Measurements from ENCODE around the gene EVA1C.

DNA sequence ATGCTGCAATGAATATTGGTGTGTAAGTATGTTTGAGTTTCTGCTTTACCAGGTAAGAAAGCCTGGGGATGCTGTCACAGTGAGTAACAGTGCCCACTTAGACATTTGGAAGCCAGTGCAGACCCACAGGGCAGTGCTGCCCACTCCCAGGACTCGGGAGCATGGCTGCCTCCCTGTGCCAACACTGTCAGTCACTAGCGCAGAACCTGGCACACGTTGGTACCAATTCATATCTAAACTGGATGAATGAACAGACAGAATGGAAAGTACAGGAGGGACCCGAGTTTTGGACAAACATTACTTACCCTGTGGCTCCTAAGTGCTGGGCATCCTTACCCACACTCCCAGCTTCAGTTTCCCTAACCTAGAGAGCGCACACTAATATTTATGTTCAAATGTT is 1.6 kb upstream of the EVA1C start:
- TF ChIP-seq, protein P1, sequence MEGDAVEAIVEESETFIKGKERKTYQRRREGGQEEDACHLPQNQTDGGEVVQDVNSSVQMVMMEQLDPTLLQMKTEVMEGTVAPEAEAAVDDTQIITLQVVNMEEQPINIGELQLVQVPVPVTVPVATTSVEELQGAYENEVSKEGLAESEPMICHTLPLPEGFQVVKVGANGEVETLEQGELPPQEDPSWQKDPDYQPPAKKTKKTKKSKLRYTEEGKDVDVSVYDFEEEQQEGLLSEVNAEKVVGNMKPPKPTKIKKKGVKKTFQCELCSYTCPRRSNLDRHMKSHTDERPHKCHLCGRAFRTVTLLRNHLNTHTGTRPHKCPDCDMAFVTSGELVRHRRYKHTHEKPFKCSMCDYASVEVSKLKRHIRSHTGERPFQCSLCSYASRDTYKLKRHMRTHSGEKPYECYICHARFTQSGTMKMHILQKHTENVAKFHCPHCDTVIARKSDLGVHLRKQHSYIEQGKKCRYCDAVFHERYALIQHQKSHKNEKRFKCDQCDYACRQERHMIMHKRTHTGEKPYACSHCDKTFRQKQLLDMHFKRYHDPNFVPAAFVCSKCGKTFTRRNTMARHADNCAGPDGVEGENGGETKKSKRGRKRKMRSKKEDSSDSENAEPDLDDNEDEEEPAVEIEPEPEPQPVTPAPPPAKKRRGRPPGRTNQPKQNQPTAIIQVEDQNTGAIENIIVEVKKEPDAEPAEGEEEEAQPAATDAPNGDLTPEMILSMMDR (IDR thresholded peaks at IDR 0.05) = no peak
- no peak for TF ChIP-seq POLR2AphosphoS5 (IDR thresholded peaks at IDR 0.05)
- no peak for TF ChIP-seq POLR2A (IDR thresholded peaks at IDR 0.05)

Data from gastroesophageal sphincter (tissue), 3 donors.